ENCODE results near the gene BRMS1L.

DNA sequence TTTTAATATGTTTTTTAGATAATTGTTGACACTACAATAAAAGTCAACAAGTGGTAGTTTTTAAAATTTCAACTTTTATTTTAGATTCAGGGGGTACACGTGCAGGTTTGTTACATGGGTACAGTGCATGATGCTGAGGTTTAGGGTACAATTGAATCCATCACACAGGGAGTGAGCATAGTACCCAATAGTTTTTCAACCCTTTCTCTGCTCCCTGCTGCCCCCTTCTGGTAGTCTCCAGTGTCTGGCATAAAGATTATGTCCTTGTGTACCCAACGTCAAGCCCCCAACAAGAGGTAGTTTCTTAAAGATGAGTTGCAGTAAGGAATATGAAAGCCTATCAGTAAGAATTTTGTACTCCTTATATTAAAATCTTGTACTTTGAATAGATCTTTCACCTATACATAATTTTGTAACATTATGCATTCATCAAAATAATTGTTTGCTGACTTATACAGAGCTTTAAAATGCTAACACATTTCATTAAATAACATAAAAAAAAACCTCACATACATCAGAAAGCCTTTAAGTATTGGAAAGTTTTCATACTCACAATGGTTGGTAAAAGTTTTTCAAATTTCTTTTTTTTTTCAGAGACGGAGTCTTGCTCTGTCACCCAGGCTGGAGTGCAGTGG is 11.7 kb upstream of the BRMS1L start:
- TF ChIP-seq, protein P1, sequence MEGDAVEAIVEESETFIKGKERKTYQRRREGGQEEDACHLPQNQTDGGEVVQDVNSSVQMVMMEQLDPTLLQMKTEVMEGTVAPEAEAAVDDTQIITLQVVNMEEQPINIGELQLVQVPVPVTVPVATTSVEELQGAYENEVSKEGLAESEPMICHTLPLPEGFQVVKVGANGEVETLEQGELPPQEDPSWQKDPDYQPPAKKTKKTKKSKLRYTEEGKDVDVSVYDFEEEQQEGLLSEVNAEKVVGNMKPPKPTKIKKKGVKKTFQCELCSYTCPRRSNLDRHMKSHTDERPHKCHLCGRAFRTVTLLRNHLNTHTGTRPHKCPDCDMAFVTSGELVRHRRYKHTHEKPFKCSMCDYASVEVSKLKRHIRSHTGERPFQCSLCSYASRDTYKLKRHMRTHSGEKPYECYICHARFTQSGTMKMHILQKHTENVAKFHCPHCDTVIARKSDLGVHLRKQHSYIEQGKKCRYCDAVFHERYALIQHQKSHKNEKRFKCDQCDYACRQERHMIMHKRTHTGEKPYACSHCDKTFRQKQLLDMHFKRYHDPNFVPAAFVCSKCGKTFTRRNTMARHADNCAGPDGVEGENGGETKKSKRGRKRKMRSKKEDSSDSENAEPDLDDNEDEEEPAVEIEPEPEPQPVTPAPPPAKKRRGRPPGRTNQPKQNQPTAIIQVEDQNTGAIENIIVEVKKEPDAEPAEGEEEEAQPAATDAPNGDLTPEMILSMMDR (IDR thresholded peaks at IDR 0.05; ENCODE audit: poor library complexity, severe bottlenecking), result peak; percentile 28
- TF ChIP-seq EP300 (conservative IDR thresholded peaks at IDR 0.05; ENCODE audit: poor library complexity, severe bottlenecking) (no peak), POLR2AphosphoS5 (IDR thresholded peaks at IDR 0.05) (no peak), EZH2 (IDR thresholded peaks at IDR 0.05; ENCODE audit: borderline replicate concordance, insufficient read depth, low read length, poor library complexity, severe bottlenecking) (no peak), TAF1 (IDR thresholded peaks at IDR 0.05; ENCODE audit: low read depth) (no peak), SMC3 (conservative IDR thresholded peaks at IDR 0.05; ENCODE audit: poor library complexity) (no peak), RAD21 (conservative IDR thresholded peaks at IDR 0.05) (no peak), MXI1 (conservative IDR thresholded peaks at IDR 0.05; ENCODE audit: poor library complexity, severe bottlenecking) (no peak)
- TF ChIP-seq, protein P2, sequence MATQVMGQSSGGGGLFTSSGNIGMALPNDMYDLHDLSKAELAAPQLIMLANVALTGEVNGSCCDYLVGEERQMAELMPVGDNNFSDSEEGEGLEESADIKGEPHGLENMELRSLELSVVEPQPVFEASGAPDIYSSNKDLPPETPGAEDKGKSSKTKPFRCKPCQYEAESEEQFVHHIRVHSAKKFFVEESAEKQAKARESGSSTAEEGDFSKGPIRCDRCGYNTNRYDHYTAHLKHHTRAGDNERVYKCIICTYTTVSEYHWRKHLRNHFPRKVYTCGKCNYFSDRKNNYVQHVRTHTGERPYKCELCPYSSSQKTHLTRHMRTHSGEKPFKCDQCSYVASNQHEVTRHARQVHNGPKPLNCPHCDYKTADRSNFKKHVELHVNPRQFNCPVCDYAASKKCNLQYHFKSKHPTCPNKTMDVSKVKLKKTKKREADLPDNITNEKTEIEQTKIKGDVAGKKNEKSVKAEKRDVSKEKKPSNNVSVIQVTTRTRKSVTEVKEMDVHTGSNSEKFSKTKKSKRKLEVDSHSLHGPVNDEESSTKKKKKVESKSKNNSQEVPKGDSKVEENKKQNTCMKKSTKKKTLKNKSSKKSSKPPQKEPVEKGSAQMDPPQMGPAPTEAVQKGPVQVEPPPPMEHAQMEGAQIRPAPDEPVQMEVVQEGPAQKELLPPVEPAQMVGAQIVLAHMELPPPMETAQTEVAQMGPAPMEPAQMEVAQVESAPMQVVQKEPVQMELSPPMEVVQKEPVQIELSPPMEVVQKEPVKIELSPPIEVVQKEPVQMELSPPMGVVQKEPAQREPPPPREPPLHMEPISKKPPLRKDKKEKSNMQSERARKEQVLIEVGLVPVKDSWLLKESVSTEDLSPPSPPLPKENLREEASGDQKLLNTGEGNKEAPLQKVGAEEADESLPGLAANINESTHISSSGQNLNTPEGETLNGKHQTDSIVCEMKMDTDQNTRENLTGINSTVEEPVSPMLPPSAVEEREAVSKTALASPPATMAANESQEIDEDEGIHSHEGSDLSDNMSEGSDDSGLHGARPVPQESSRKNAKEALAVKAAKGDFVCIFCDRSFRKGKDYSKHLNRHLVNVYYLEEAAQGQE (IDR thresholded peaks at IDR 0.05; ENCODE audit: borderline replicate concordance), result no peak

Measured in neural cell (in vitro differentiated cells).